Gastroesophageal sphincter (tissue), 4 donors: Measurements from ENCODE around the gene TMIGD1. TPM values are rescaled to one million over a fixed set of nuclear protein-coding genes. Genes with fewer than 3 reads are reported as not detected.
A peak's percentile ranks its signal among the peaks of the same experiment; 100 is the strongest.

Experiments used
- ATAC-seq: fragments of 150-250 bp; one replicate; pipeline ENCODE4 v1.9.1; 2016; ENCODE audit warnings: mild to moderate bottlenecking, moderate library complexity
- H3K27ac ChIP-seq, 4 donors: fragments of 200-600 bp; sonication (generic) in 3 of 4; 1 replicate in 3 of 4; 2 replicates in 1 of 4; pipeline ENCODE4 v1.5.1; 2016 to 2019
- H3K27me3 ChIP-seq: fragments of 200-600 bp; sonication (generic); one replicate; pipeline ENCODE4 v1.5.1; 2019
- H3K36me3 ChIP-seq, 2 donors: fragments of 200-600 bp; sonication (generic); one replicate each; pipeline ENCODE4 v1.5.1; 2019; ENCODE audit warnings: control low read depth in 1 of 2
- H3K4me1 ChIP-seq, 3 donors: fragments of 200-600 bp; sonication (generic); 1 replicate in 2 of 3; 2 replicates in 1 of 3; pipeline ENCODE4 v1.5.1; 2016 to 2019; ENCODE audit warnings: control low read depth in 2 of 3
- H3K4me3 ChIP-seq, 2 donors: fragments of 200-600 bp; sonication (generic); one replicate each; pipeline ENCODE4 v1.5.1; 2019; ENCODE audit warnings: mild to moderate bottlenecking in 1 of 2, moderate library complexity in 1 of 2
- H3K9me3 ChIP-seq, 3 donors: fragments of 200-600 bp; sonication (generic); one replicate each; pipeline ENCODE4 v1.5.1; 2017 to 2019; ENCODE audit warnings: control low read depth in 2 of 3
- CTCF ChIP-seq, 4 experiments: fragments of 200-600 bp in 2 of 4; fragments of 450-650 bp in 2 of 4; sonication (generic) in 1 of 4; IDR thresholded peaks; one replicate each; pipeline ENCODE4 v1.5.1; 2017 to 2019; ENCODE audit warnings: antibody characterized with exemption in 4 of 4, mild to moderate bottlenecking in 2 of 4, moderate library complexity in 2 of 4
- EP300 ChIP-seq: sonication (generic); formaldehyde crosslinking; IDR thresholded peaks from one replicate; pipeline ENCODE4 v1.6.1; 2017; ENCODE audit warnings: antibody characterized with exemption, mild to moderate bottlenecking
- POLR2A ChIP-seq, 2 donors: fragments of 450-650 bp; IDR thresholded peaks; one replicate each; pipeline ENCODE4 v1.6.1; 2017; ENCODE audit warnings: antibody characterized with exemption in 2 of 2, mild to moderate bottlenecking in 2 of 2, moderate library complexity in 1 of 2
- POLR2AphosphoS5 ChIP-seq: sonication (generic); formaldehyde crosslinking; IDR thresholded peaks from one replicate; pipeline ENCODE4 v1.6.1; 2017; ENCODE audit warnings: antibody characterized with exemption
- WGBS, 2 donors: methylation state at CpG; one replicate each; pipeline ENCODE4 v1.1.5; 2018; ENCODE audit warnings: low coverage in 1 of 2; 5-methylcytosine and 5-hydroxymethylcytosine counted together
- total RNA-seq, 4 donors: library from RNA; depleted of rRNA; stranded (reverse); fragments of >200 nt; gene quantifications; one replicate each; pipeline ENCODE4 v1.1.0, GENCODE V29; 2016

TMIGD1 gene
- total RNA-seq, 4 donors from 2014 or later: not detected

GRCh38 chr17:30323262-30323894 lies 10.5 kb downstream of the TMIGD1 start:
- no peak overlapping the region for H3K27ac ChIP-seq
- TF ChIP-seq CTCF (IDR thresholded peaks at IDR 0.05) (no peak), POLR2A (IDR thresholded peaks at IDR 0.05) (no peak)
- H3K36me3 ChIP-seq: no peaks in the 10 kb centered on the region
- no peak for ATAC-seq
- WGBS, 2 donors: 38 to 90% methylated on average over 2 to 5 of the region's 5 CpGs
- H3K4me3 ChIP-seq: no peak overlapping the region
- H3K27me3 ChIP-seq: no peaks in the 10 kb centered on the region
- peaks cover 0 to 8% (median 2%) of the 10 kb centered on the region in 3 donors for H3K4me1 ChIP-seq
- no peaks in the 10 kb centered on the region for H3K9me3 ChIP-seq

- Histone ChIP-seq H3K4me3 (no peak overlapping the region), H3K27ac (no peak overlapping the region), H3K9me3 (no peaks in the 10 kb centered on the region), H3K27me3 (no peaks in the 10 kb centered on the region), H3K4me1 (peaks cover 0 to 16% (median 2%) of the 10 kb centered on the region in 3 donors), H3K36me3 (no peaks in the 10 kb centered on the region)
- no peak for TF ChIP-seq CTCF (IDR thresholded peaks at IDR 0.05)
- no peak for TF ChIP-seq POLR2AphosphoS5
- TF ChIP-seq EP300: no peak
- TF ChIP-seq POLR2A (IDR thresholded peaks at IDR 0.05): no peak
- no peak for ATAC-seq
- WGBS, 2 donors: 66% methylated on average over 4 of the region's 4 CpGs; no CpG with 5 or more reads in 1 of the 2 donors
Observed at GRCh38 chr17:30321314-30321713, 12.5 kb downstream of the TMIGD1 start.

GRCh38 chr17:30318155-30318554 lies 15.7 kb downstream of the TMIGD1 start:
- H3K36me3 ChIP-seq: no peaks in the 10 kb centered on the region
- H3K4me3 ChIP-seq: no peak overlapping the region
- WGBS, 2 donors: 23 to 53% methylated on average over 3 of the region's 3 CpGs
- no peaks in the 10 kb centered on the region for H3K27me3 ChIP-seq
- H3K4me1 ChIP-seq: peaks cover 0 to 9% (median 0%) of the 10 kb centered on the region in 3 donors
- TF ChIP-seq EP300: no peak
- TF ChIP-seq POLR2AphosphoS5: peak; percentile 7
- no peaks in the 10 kb centered on the region for H3K9me3 ChIP-seq
- H3K27ac ChIP-seq: peak overlapping the region in 2 of 4 donors; percentile 31 to 47
- no peak for ATAC-seq

- Histone ChIP-seq H3K27me3 (no peaks in the 10 kb centered on the region), H3K4me3 (no peak overlapping the region), H3K4me1 (peaks cover 0 to 9% (median 0%) of the 10 kb centered on the region in 3 donors), H3K36me3 (no peaks in the 10 kb centered on the region), H3K9me3 (no peaks in the 10 kb centered on the region), H3K27ac (no peak overlapping the region)
- WGBS, 2 donors: 83 to 93% methylated on average over 1 of the region's 1 CpG
- ATAC-seq: no peak
- TF ChIP-seq EP300 (no peak), POLR2AphosphoS5 (no peak), POLR2A (IDR thresholded peaks at IDR 0.05) (no peak), CTCF (IDR thresholded peaks at IDR 0.05) (no peak)
Observed at GRCh38 chr17:30316736-30317135, 17.1 kb downstream of the TMIGD1 start.

DNA sequence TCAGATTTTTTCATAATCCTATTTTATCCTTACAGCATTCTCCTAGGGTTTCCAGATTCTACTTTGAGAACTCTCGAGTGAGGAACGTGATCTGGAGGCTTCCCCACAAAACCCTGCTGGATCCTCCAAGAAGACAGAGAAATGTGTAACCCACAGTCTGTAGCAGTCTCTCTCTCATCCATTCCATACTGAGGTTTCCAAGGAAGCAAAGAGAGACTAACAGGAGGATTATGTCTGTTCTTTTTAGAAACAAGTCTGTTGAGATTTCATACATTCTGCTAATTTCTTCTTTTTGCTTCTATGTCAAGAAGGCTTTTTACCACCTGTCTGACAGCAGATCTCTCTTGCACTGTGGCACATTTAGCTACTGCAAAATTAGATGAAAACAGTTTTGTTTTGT lies 18.8 kb downstream of the TMIGD1 start:
- no peaks in the 10 kb centered on the region for H3K9me3 ChIP-seq
- H3K4me1 ChIP-seq: peaks cover 0 to 9% (median 0%) of the 10 kb centered on the region in 3 donors
- no peaks in the 10 kb centered on the region for H3K36me3 ChIP-seq
- ATAC-seq: no peak
- no peak overlapping the region for H3K4me3 ChIP-seq
- 53 to 70% methylated on average over 2 of the region's 2 CpGs for WGBS, 2 donors
- H3K27ac ChIP-seq: no peak overlapping the region
- no peaks in the 10 kb centered on the region for H3K27me3 ChIP-seq
- TF ChIP-seq POLR2A (IDR thresholded peaks at IDR 0.05) (no peak), POLR2AphosphoS5 (no peak), CTCF (IDR thresholded peaks at IDR 0.05) (no peak)
